ENCODE measurements around the gene LSG1.

DNA sequence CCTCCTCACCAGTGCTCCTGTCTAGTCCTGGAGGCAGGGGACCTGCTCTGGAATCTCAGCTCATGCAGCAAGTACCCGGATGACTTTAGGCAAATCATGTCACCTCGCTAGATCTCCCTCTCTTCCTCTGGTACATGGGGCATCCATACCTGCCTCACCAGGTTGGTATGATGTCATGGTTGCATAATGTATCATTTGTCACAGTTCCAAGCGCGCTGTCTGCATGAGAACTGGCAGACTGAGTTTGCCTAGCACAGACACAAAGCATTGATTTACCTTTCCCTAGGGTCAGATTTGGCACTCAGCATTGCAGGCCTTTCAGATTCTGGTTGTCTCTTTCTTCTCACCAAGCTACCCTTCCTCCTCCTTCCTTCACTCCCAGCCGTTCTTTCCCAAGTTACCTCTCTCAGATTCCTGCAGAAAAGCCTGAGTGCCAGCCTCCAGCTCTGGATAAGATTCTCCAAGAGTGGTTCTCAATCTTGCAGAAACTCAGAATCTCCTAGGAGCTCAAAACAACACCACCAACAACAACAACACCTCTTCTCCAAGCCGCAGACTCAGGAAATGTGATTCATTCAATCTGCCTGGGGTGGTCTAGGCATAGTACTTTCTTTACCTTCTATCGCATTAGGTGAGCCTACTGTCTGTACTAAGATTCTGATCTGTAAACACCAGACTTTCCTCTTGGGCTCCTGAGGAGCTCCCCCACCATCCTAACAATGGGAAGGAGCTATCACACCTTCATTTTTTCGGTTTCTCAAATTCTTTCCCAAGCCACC is 43.2 kb upstream of the LSG1 start:
- TF ChIP-seq, protein P1, sequence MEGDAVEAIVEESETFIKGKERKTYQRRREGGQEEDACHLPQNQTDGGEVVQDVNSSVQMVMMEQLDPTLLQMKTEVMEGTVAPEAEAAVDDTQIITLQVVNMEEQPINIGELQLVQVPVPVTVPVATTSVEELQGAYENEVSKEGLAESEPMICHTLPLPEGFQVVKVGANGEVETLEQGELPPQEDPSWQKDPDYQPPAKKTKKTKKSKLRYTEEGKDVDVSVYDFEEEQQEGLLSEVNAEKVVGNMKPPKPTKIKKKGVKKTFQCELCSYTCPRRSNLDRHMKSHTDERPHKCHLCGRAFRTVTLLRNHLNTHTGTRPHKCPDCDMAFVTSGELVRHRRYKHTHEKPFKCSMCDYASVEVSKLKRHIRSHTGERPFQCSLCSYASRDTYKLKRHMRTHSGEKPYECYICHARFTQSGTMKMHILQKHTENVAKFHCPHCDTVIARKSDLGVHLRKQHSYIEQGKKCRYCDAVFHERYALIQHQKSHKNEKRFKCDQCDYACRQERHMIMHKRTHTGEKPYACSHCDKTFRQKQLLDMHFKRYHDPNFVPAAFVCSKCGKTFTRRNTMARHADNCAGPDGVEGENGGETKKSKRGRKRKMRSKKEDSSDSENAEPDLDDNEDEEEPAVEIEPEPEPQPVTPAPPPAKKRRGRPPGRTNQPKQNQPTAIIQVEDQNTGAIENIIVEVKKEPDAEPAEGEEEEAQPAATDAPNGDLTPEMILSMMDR (IDR thresholded peaks at IDR 0.05), result no peak
- TF ChIP-seq POLR2A (IDR thresholded peaks at IDR 0.05), result no peak
